ENCODE results near the gene MTCL1.

MTCL1 gene

DNA sequence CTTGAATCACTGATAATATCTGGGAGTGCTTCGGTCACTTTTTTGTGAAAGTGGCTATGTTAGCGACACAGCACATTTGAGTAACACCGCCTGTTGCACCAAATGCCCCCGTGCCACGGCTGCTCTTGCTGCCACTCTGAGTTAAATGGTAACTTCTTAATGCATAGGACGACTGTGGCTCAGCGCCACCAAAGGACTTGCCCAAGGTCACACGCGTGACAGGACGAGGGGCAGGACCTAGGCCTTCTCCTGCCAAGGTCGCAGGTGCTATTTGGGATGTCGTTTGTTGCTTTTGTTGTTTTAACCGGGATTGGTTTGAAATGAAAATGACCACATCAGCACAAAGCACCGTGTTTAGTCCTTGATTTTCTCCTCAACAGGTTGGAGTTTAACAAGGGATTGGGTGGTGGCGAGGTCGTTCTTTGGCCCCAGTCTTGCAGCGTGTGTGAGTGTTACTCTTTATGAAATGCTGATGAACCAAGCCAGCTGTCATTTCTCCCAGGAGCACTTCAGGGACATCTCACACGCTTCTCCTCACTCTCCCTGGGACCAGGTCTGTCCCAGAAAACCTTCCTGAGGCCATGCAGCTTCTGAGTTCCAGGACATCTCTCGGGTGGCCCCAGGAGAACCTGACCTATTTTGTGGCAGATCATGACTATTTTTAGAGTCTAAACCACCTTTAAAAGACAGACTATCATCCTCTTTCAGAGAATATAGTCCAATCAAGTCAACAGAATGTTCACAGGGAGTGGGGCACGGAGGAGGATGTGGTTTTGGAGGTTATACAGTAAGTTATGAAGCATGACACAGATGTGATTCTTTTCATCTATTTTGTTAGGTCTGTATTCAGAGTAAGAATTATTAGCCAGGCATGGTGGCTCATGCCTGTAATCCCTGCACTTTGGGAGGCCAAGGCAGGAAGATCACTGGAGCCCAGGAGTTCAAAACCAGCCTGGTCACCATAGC is 49.9 kb downstream of the MTCL1 start:
- no peak for TF ChIP-seq CTCF (IDR thresholded peaks at IDR 0.05)
- no peaks in the 10 kb centered on the region for H3K9me3 ChIP-seq (ENCODE audit: control insufficient read depth, low read length)
- no peak overlapping the region for H3K27ac ChIP-seq
- no peak overlapping the region for H3K4me2 ChIP-seq (ENCODE audit: low read length)
- no peak overlapping the region for H3K4me3 ChIP-seq (ENCODE audit: low read depth, low read length)
- no peak overlapping the region for H2AFZ ChIP-seq
- no peak overlapping the region for H3K9ac ChIP-seq
- H3K4me1 ChIP-seq = no peaks in the 10 kb centered on the region
- no peaks in the 10 kb centered on the region for H3K27me3 ChIP-seq (ENCODE audit: control insufficient read depth, insufficient read depth, low read length)
- H3K79me2 ChIP-seq = no peaks in the 10 kb centered on the region
- H3K36me3 ChIP-seq (ENCODE audit: control insufficient read depth, insufficient read depth, low read length) = no peaks in the 10 kb centered on the region

DNA sequence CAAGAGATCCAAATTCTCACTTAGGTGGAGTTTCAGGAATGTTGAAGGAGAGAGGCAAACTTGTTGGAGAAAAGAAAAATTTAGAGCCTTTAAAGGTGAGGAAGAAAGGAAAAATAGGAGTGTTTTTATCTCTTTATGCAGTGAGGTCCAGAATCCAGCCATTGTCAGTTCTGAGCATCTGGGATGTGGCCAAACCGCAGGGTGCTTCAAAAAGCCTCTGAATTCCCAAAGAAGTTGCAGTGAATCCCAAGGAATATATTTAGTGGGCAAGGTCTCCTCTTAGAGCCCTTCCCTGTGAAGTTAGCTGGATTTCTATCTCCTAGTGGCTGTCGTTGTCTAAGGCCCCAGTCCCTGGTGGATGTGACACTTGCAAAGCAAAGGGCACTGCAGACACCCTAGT is 51.2 kb downstream of the MTCL1 start:
- TF ChIP-seq CTCF (IDR thresholded peaks at IDR 0.05) = no peak
- Histone ChIP-seq H3K4me2 (ENCODE audit: low read length) (no peak overlapping the region), H3K36me3 (ENCODE audit: control insufficient read depth, insufficient read depth, low read length) (no peaks in the 10 kb centered on the region), H3K4me3 (ENCODE audit: low read depth, low read length) (no peak overlapping the region), H3K9me3 (ENCODE audit: control insufficient read depth, low read length) (no peaks in the 10 kb centered on the region), H2AFZ (no peak overlapping the region), H3K4me1 (no peaks in the 10 kb centered on the region), H3K27ac (no peak overlapping the region), H3K9ac (no peak overlapping the region), H3K27me3 (ENCODE audit: control insufficient read depth, insufficient read depth, low read length) (no peaks in the 10 kb centered on the region), H3K79me2 (no peaks in the 10 kb centered on the region)

DNA sequence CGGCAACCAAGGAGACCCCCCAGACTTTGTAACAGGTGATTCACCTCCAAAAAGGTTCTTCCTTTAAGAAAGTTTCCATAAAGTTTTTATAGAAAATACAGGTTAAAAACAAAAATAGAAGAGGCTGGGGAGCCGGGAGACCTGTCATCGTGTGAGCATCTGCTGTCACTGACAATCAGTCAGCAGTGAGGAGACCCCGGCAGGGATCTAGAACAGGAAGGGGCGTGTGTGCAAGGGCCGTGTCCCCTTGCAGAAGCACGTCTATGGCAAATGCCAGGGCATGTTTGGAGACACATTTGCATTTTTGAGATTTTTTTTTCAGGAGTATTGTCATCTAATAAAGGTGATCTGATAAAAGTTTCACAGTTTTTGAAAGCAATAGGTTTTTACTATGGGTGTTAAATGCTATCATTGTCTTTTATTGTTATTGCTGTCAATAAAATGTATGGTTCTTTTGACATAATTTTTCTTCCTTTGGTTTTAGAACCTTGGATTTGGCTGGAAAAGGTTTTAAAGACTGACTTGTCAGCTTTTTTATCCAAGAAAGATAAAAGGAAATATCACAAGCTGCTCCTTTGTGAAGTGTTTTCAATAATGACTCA is 52.1 kb downstream of the MTCL1 start:
- no peaks in the 10 kb centered on the region for H3K36me3 ChIP-seq (ENCODE audit: control insufficient read depth, insufficient read depth, low read length)
- no peak for TF ChIP-seq CTCF (IDR thresholded peaks at IDR 0.05)
- H3K4me3 ChIP-seq (ENCODE audit: low read depth, low read length) = no peak overlapping the region

GRCh38 chr18:8758466-8758865 is 53.1 kb downstream of the MTCL1 start:
- no peak overlapping the region for H3K4me3 ChIP-seq (ENCODE audit: low read depth, low read length)
- H3K27me3 ChIP-seq (ENCODE audit: control insufficient read depth, insufficient read depth, low read length) = no peaks in the 10 kb centered on the region
- H3K4me1 ChIP-seq = no peaks in the 10 kb centered on the region
- H3K9ac ChIP-seq = no peak overlapping the region
- H3K4me2 ChIP-seq (ENCODE audit: low read length) = no peak overlapping the region
- no peaks in the 10 kb centered on the region for H3K9me3 ChIP-seq (ENCODE audit: control insufficient read depth, low read length)
- no peaks in the 10 kb centered on the region for H3K79me2 ChIP-seq
- no peak overlapping the region for H3K27ac ChIP-seq
- H2AFZ ChIP-seq = no peak overlapping the region
- no peak for TF ChIP-seq CTCF (IDR thresholded peaks at IDR 0.05)
- no peaks in the 10 kb centered on the region for H3K36me3 ChIP-seq (ENCODE audit: control insufficient read depth, insufficient read depth, low read length)

More for the DNA sequence above, 52.1 kb downstream of the MTCL1 start:
- no peak overlapping the region for H3K9ac ChIP-seq
- no peaks in the 10 kb centered on the region for H3K4me1 ChIP-seq
- no peak overlapping the region for H3K27ac ChIP-seq
- H2AFZ ChIP-seq = no peak overlapping the region
- H3K9me3 ChIP-seq (ENCODE audit: control insufficient read depth, low read length) = no peaks in the 10 kb centered on the region
- H3K4me2 ChIP-seq (ENCODE audit: low read length) = no peak overlapping the region
- H3K27me3 ChIP-seq (ENCODE audit: control insufficient read depth, insufficient read depth, low read length) = no peaks in the 10 kb centered on the region
- H3K79me2 ChIP-seq = no peaks in the 10 kb centered on the region
